ENCODE results near the gene LMNTD1. TPM values are rescaled to one million over a fixed set of nuclear protein-coding genes. Genes with fewer than 3 reads are reported as not detected.

Gene LMNTD1
- total and polyA plus RNA-seq, 3 experiments from 2014 or later = not detected

- H3K4me3 ChIP-seq (ENCODE audit: low read length) = no peak overlapping the region
- no peaks in the 10 kb centered on the region for H3K9me3 ChIP-seq (ENCODE audit: low read length)
- H3K27me3 ChIP-seq (ENCODE audit: insufficient read depth, low read length, poor library complexity, severe bottlenecking) = no peaks in the 10 kb centered on the region
- POLR2A ChIA-PET = no interaction called here
- no peaks in the 10 kb centered on the region for H3K36me3 ChIP-seq (ENCODE audit: insufficient read depth, low read length)
- Mint-ChIP-seq H3K4me3 (no peak overlapping the region), H3K4me1 (no peaks in the 10 kb centered on the region), H3K9me3 (no peaks in the 10 kb centered on the region), H3K27me3 (peaks cover 4 to 5% of the 10 kb centered on the region in 2 donors), H3K36me3 (no peaks in the 10 kb centered on the region), H3K27ac (no peak overlapping the region)
- no peak overlapping the region for H3K27ac ChIP-seq (ENCODE audit: low read depth, low read length)
- CTCF ChIA-PET = no interaction called here
- no peaks in the 10 kb centered on the region for H3K4me1 ChIP-seq (ENCODE audit: insufficient read depth, low read length)
- no peak for DNase-seq
Measured at GRCh38 chr12:25480145-25480544, 72.9 kb downstream of the LMNTD1 start.

- no peak for DNase-seq
- no peaks in the 10 kb centered on the region for H3K36me3 Mint-ChIP-seq
- H3K9me3 ChIP-seq (ENCODE audit: low read length) = no peaks in the 10 kb centered on the region
- no peak overlapping the region for H3K27ac ChIP-seq (ENCODE audit: low read depth, low read length)
- no peaks in the 10 kb centered on the region for H3K9me3 Mint-ChIP-seq
- no peaks in the 10 kb centered on the region for H3K4me1 Mint-ChIP-seq
- ChIA-PET CTCF (no interaction called here), POLR2A (no interaction called here)
- no peak overlapping the region for H3K4me3 ChIP-seq (ENCODE audit: low read length)
- H3K27me3 Mint-ChIP-seq = peaks cover 4 to 5% of the 10 kb centered on the region in 2 donors
- no peaks in the 10 kb centered on the region for H3K27me3 ChIP-seq (ENCODE audit: insufficient read depth, low read length, poor library complexity, severe bottlenecking)
- H3K27ac Mint-ChIP-seq = no peak overlapping the region
- H3K4me1 ChIP-seq (ENCODE audit: insufficient read depth, low read length) = no peaks in the 10 kb centered on the region
- no peaks in the 10 kb centered on the region for H3K36me3 ChIP-seq (ENCODE audit: insufficient read depth, low read length)
- H3K4me3 Mint-ChIP-seq = no peak overlapping the region
Measured at GRCh38 chr12:25477217-25477616, 75.9 kb downstream of the LMNTD1 start.

GRCh38 chr12:25472453-25472852, 80.6 kb downstream of the LMNTD1 start:
- Histone ChIP-seq H3K27ac (ENCODE audit: low read depth, low read length) (no peak overlapping the region), H3K4me3 (ENCODE audit: low read length) (no peak overlapping the region), H3K9me3 (ENCODE audit: low read length) (no peaks in the 10 kb centered on the region), H3K27me3 (ENCODE audit: insufficient read depth, low read length, poor library complexity, severe bottlenecking) (no peaks in the 10 kb centered on the region), H3K4me1 (ENCODE audit: insufficient read depth, low read length) (no peaks in the 10 kb centered on the region), H3K36me3 (ENCODE audit: insufficient read depth, low read length) (no peaks in the 10 kb centered on the region)
- no peak overlapping the region for H3K27ac Mint-ChIP-seq
- H3K36me3 Mint-ChIP-seq = no peaks in the 10 kb centered on the region
- H3K4me3 Mint-ChIP-seq = no peak overlapping the region
- no peak for DNase-seq
- peaks cover 2 to 10% of the 10 kb centered on the region in 2 donors for H3K27me3 Mint-ChIP-seq
- CTCF ChIA-PET = no interaction called here
- no peaks in the 10 kb centered on the region for H3K9me3 Mint-ChIP-seq
- POLR2A ChIA-PET = no interaction called here
- no peaks in the 10 kb centered on the region for H3K4me1 Mint-ChIP-seq

- no peaks in the 10 kb centered on the region for H3K4me1 Mint-ChIP-seq
- POLR2A ChIA-PET = no interaction called here
- no peak overlapping the region for H3K4me3 Mint-ChIP-seq
- H3K36me3 Mint-ChIP-seq = peaks cover 0 to 3% (median 0%) of the 10 kb centered on the region in 3 donors
- no peak for DNase-seq
- Histone ChIP-seq H3K27ac (ENCODE audit: low read depth, low read length) (no peak overlapping the region), H3K4me1 (ENCODE audit: insufficient read depth, low read length) (no peaks in the 10 kb centered on the region), H3K4me3 (ENCODE audit: low read length) (no peak overlapping the region), H3K36me3 (ENCODE audit: insufficient read depth, low read length) (no peaks in the 10 kb centered on the region), H3K9me3 (ENCODE audit: low read length) (no peaks in the 10 kb centered on the region), H3K27me3 (ENCODE audit: insufficient read depth, low read length, poor library complexity, severe bottlenecking) (no peaks in the 10 kb centered on the region)
- H3K27ac Mint-ChIP-seq = no peak overlapping the region
- CTCF ChIA-PET = no interaction called here
- H3K27me3 Mint-ChIP-seq = peaks cover 2 to 12% of the 10 kb centered on the region in 2 donors
- H3K9me3 Mint-ChIP-seq = peaks cover 0 to 6% (median 0%) of the 10 kb centered on the region in 5 donors
Measured at GRCh38 chr12:25469861-25470260, 83.2 kb downstream of the LMNTD1 start.

- Mint-ChIP-seq H3K9me3 (peaks cover 0 to 6% (median 2%) of the 10 kb centered on the region in 5 donors), H3K4me3 (no peak overlapping the region), H3K4me1 (no peaks in the 10 kb centered on the region), H3K36me3 (peaks cover 0 to 3% (median 0%) of the 10 kb centered on the region in 3 donors), H3K27ac (no peak overlapping the region), H3K27me3 (peaks cover 2 to 12% of the 10 kb centered on the region in 2 donors)
- Histone ChIP-seq H3K4me3 (ENCODE audit: low read length) (no peak overlapping the region), H3K27me3 (ENCODE audit: insufficient read depth, low read length, poor library complexity, severe bottlenecking) (no peaks in the 10 kb centered on the region), H3K36me3 (ENCODE audit: insufficient read depth, low read length) (no peaks in the 10 kb centered on the region), H3K4me1 (ENCODE audit: insufficient read depth, low read length) (no peaks in the 10 kb centered on the region), H3K9me3 (ENCODE audit: low read length) (no peaks in the 10 kb centered on the region), H3K27ac (ENCODE audit: low read depth, low read length) (no peak overlapping the region)
- POLR2A ChIA-PET = no interaction called here
- no peak for DNase-seq
- CTCF ChIA-PET = no interaction called here
Measured at GRCh38 chr12:25469368-25469767, 83.7 kb downstream of the LMNTD1 start.

GRCh38 chr12:25463521-25463920, 89.6 kb downstream of the LMNTD1 start:
- Histone ChIP-seq H3K4me1 (ENCODE audit: insufficient read depth, low read length) (no peaks in the 10 kb centered on the region), H3K27me3 (ENCODE audit: insufficient read depth, low read length, poor library complexity, severe bottlenecking) (no peaks in the 10 kb centered on the region), H3K27ac (ENCODE audit: low read depth, low read length) (no peak overlapping the region), H3K9me3 (ENCODE audit: low read length) (no peaks in the 10 kb centered on the region), H3K36me3 (ENCODE audit: insufficient read depth, low read length) (no peaks in the 10 kb centered on the region), H3K4me3 (ENCODE audit: low read length) (no peak overlapping the region)
- Mint-ChIP-seq H3K27me3 (peaks cover 2 to 5% of the 10 kb centered on the region in 2 donors), H3K4me1 (no peaks in the 10 kb centered on the region), H3K4me3 (no peak overlapping the region), H3K36me3 (peaks cover 0 to 3% (median 0%) of the 10 kb centered on the region in 3 donors), H3K27ac (no peak overlapping the region), H3K9me3 (peaks cover 0 to 6% (median 3%) of the 10 kb centered on the region in 5 donors)
- DNase-seq = no peak
- CTCF ChIA-PET = no interaction called here
- POLR2A ChIA-PET = no interaction called here

GRCh38 chr12:25463005-25463404, 90.1 kb downstream of the LMNTD1 start:
- no peak overlapping the region for H3K27ac Mint-ChIP-seq
- DNase-seq = no peak
- no peaks in the 10 kb centered on the region for H3K36me3 ChIP-seq (ENCODE audit: insufficient read depth, low read length)
- no peak overlapping the region for H3K4me3 ChIP-seq (ENCODE audit: low read length)
- H3K4me3 Mint-ChIP-seq = no peak overlapping the region
- H3K4me1 ChIP-seq (ENCODE audit: insufficient read depth, low read length) = no peaks in the 10 kb centered on the region
- no peaks in the 10 kb centered on the region for H3K9me3 ChIP-seq (ENCODE audit: low read length)
- H3K27ac ChIP-seq (ENCODE audit: low read depth, low read length) = no peak overlapping the region
- no peaks in the 10 kb centered on the region for H3K4me1 Mint-ChIP-seq
- no peaks in the 10 kb centered on the region for H3K27me3 ChIP-seq (ENCODE audit: insufficient read depth, low read length, poor library complexity, severe bottlenecking)
- peaks cover 0 to 3% (median 0%) of the 10 kb centered on the region in 3 donors for H3K36me3 Mint-ChIP-seq
- peaks cover 2 to 5% of the 10 kb centered on the region in 2 donors for H3K27me3 Mint-ChIP-seq
- peaks cover 0 to 6% (median 3%) of the 10 kb centered on the region in 5 donors for H3K9me3 Mint-ChIP-seq
- ChIA-PET POLR2A (no interaction called here), CTCF (no interaction called here)

- Mint-ChIP-seq H3K4me1 (no peaks in the 10 kb centered on the region), H3K27me3 (peaks cover 6 to 12% of the 10 kb centered on the region in 2 donors), H3K9me3 (peaks cover 0 to 4% (median 2%) of the 10 kb centered on the region in 5 donors), H3K4me3 (no peak overlapping the region), H3K27ac (no peak overlapping the region), H3K36me3 (no peaks in the 10 kb centered on the region)
- no peaks in the 10 kb centered on the region for H3K4me1 ChIP-seq (ENCODE audit: insufficient read depth, low read length)
- H3K27ac ChIP-seq (ENCODE audit: low read depth, low read length) = no peak overlapping the region
- POLR2A ChIA-PET = no interaction called here
- no peaks in the 10 kb centered on the region for H3K9me3 ChIP-seq (ENCODE audit: low read length)
- no peak for DNase-seq
- no peak overlapping the region for H3K4me3 ChIP-seq (ENCODE audit: low read length)
- H3K36me3 ChIP-seq (ENCODE audit: insufficient read depth, low read length) = no peaks in the 10 kb centered on the region
- CTCF ChIA-PET = no interaction called here
- H3K27me3 ChIP-seq (ENCODE audit: insufficient read depth, low read length, poor library complexity, severe bottlenecking) = no peaks in the 10 kb centered on the region
Measured at GRCh38 chr12:25459541-25459951, 93.5 kb downstream of the LMNTD1 start.

Measured in CD8-positive, alpha-beta memory T cell (primary cell).